ENCODE data around the gene SPG11.
A peak's percentile ranks its signal among the peaks of the same experiment; 100 is the strongest.
"Not testable (repeated sequence)": the region's sequence is repeated elsewhere in the genome, so short reads cannot be mapped to it uniquely, and the experiment has no call there.

Gene SPG11

GRCh38 chr15:44550256-44550655 is 113.2 kb downstream of the SPG11 start:
- DNase-seq = no peak

DNA sequence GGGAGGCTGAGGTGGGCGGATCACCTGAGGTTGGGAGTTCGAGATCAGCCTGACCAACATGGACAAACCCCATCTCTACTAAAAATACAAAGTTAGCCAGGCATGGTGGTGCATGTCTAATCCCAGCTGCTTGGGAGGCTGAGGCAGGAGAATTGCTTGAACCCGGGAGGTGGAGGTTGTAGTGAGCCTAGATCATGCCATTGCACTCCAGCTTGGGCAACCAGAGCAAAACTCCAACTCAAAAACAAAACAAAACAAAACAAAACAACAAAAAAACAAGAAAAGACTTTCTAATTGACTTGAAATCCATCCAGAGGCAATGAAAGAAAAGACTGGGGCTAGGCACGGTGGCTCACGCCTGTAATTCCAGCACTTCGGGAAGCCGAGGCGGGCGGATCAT is 114.3 kb downstream of the SPG11 start:
- not testable (repeated sequence) for DNase-seq

DNA sequence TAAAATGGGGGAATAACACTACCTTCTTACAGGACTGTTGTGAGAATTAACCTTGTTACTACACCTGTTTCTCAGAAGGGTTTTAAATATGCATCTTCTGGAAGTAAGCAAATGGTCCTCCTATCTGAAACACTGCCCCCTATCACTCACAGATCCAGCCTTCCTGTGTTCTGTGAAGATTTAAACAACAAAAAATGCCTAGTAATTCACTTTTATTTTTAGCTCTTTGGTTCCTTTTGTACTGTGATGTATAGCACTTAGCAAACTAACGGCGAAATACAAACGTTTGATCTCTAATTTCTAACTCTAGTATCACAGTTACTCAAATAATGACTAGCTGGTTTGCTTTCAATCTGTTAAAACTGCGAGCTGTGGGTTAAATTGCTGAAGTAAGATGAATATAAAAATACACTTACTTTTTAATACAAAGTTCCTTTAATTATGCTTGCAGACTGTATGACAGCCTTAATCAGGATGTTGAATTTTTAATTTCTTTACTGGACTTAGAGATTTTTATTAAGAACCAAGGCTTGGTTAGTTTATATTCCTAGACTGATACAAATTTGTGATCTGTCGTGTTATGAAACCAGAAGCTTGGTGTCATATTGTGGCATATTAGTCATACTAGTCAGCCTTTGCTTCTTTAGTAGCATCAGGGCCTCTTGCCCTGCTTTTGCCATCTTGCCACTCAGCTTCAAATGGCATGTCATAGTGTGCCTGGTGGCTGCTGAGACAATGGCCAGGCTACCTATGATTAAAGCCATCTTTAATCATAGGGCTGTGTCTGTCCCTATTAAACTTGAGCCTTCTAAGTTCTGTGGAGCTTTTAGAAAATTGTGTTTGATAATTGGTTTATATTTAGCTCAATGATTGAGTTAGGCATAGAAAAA is 117.3 kb downstream of the SPG11 start:
- DNase-seq = no peak

- DNase-seq = not testable (repeated sequence)
These were observed 118.7 kb downstream of the SPG11 start for GRCh38 chr15:44544745-44545144.

DNA sequence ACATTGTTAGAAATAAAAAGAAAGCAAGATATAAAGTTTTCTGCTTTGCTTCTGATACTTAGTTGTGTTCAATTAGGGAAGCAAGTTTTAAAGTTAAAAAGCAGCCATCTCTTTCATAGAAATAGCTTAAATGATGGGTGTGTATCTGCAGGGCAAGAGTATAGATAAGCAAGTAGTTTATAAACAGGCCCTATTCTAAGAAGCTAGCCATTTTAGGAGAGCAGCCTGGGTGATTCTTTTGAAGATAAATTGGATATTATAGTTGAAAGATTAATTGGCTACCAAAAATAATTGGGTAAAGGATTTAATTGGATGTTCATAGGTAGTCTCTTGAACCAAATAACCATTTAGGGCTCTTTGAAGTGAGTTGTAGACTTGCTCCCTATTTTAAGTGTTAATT is 120.9 kb downstream of the SPG11 start:
- DNase-seq = no peak

DNA sequence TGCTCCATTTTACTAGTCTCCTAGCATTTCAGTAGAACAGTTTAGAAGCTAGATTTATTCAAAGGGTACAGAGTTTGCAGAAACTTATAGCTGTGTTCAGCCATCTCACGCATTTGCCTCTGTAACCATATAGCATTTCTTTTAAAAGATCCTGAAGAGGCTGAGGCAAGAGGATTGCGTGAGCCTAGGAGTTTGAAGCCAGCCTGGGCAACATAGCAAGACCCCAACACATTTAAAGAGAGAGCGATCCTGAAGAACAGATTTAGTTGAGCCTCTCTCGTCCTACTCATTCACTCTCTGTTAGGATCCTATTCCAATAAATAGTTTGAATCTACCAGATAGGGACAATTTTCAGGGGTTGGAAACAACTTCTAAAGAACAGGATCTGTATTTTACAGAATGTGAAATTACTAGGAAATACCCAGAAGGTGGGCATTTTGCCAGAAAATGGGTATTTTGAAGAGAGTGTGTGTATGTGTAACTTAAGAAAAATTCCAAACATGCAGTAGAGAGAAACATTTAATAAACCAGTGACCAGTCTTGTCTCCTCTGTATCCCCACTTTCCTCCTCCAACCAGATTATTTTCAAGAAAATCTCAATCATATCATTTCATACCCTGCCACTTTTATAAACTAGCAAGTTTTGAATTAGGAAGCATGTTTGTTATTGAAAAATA is 122.0 kb downstream of the SPG11 start:
- no peak for DNase-seq

DNA sequence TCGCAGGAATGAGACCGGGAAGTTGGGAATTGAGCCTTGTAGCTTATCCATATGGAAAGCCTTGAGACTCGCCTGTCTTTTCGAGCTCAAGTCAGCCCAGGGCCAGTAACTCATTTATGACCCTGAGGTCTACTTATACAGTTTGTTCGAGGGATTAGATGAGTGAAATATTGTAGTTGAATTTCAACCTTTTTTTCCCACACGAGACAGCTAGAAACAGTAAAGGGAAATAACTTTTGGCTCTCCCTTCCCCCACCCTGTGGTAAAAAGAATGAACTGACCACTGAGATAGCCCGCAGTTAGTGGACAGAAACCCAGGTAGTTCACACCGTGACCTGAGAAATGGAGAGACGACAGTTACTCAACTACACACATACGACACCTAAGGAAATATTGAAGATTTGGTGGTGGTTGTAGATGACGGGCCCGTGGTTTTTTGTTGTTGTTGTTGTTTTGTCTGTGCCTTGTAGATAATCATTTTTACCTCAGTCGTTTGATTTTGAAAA is 125.7 kb downstream of the SPG11 start:
- DNase-seq = no peak

- peak; percentile 96 for DNase-seq
These were observed 126.3 kb downstream of the SPG11 start, which contains the start of gene EIF3J for GRCh38 chr15:44536962-44537734. Gene EIF3J, plus strand, starts transcription at chr15:44537147. Its CDS starts 48 bp downstream, at chr15:44537195.

- DNase-seq = no peak
These were observed 127.0 kb downstream of the SPG11 start for GRCh38 chr15:44536302-44536961.

GRCh38 chr15:44535523-44536301 is 127.8 kb downstream of the SPG11 start:
- DNase-seq = no peak

- DNase-seq = no peak
These were observed 128.4 kb downstream of the SPG11 start for GRCh38 chr15:44535092-44535491.

DNA sequence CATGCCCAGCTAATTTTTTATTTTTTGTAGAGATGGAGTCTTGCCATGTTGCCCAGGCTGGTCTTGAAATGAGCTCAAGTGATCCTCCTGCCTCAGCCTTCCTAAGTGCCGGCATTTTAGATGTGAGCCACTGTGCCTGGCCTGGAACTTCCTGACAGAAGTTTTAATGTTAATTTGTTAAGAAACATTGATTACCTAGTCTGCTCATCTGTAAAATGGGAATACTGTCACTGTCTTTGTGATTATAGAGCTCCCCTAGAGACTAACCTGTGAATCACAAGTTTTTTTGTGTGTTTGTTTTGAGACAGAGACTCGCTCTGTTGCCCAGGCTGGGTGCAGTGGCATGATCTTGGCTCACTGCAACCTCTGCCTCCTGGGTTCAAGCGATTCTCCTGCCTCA is 130.8 kb downstream of the SPG11 start:
- DNase-seq = no peak

DNA sequence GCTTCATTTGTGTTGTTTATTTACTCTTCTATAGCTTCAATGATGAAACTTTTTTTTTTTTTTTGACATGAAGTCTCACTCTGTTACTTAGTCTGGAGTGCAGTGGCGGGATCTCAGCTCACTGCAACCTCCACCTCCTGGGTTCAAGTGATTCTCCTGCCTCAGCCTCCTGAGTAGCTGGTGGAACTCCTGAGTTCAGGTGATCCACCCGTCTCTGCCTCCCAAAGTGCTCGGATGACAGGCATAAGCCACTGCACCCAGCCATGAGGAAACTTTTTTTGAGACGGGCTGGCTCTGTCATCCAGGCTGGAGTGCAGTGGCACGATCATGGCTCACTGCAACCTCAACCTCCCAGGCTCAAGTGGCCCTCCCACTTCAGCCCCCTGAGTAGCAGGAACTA is 131.2 kb downstream of the SPG11 start:
- not testable (repeated sequence) for DNase-seq

- no peak for DNase-seq
These were observed 132.8 kb downstream of the SPG11 start for GRCh38 chr15:44530653-44531052.

DNA sequence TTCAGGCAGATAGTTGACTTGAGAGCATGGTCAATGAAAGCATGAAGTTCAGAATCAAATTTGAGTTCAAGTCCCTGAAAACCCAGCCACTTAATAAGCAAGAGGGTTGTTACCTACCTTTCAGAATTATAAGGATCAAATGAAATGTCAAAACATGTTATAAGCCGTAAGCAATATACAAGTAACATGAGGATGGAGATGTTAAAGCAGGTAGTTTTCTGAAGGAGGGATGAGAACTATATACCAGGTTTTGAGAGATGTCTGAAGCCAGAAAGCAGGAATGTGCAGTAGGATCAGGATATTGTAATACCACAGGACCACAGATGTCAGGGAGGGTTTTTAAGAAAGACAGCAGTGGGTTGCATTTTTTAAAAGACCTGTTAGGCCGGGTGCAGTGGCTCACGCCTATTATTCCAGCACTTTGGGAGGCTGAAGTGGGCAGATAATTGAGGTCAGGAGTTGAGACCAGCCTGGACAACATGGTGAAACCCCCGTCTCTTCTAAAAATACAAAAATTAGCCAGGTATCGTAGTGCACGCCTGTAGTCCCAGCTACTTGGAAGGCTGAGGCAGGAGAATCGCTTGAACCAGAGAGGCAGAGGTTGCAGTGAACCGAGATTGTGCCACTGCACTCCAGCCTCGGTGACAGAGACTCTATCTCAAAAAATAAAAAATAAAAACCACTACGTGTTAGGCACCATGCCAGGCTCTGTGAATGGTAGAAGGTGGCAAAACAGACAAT is 133.4 kb downstream of the SPG11 start:
- no peak for DNase-seq

DNA sequence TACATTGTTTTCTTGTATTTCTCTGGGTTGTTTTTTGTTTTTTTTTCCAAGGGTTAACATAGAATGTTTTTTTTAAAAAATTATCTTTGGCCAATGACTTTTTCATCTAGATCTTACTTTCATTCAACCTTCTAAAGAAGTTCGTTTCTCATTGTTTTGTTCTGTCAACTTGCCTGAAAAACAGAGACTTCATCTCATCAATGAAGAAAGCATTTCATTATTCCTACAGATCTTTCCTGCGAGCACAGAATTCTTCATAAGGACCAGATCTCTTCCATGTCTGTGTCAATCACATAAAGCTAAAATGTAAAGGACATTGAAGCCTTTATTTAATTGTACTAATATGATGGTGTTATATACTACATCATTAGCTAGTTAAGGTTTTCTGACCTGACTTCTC is 136.2 kb downstream of the SPG11 start:
- no peak for DNase-seq

DNA sequence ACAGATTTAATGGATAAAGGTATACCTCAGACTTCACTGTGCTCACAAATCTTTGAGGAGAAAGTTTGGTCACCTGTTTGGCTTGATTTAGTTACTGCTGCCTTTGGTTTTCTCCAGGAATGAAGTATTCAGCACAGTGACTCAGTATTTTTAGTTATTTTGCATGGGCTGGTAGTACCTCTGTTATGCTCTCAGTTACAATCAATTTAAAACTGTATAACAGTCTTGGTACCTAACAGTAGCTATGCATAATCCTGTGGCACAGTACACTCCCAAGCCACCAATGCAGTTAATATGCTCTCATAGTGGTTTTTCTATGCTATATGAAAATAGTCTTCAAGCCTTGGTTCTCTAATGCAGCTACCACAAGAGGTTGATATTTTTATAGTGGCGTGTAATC is 138.4 kb downstream of the SPG11 start:
- no peak for DNase-seq

- no peak for DNase-seq
These were observed 143.9 kb downstream of the SPG11 start for GRCh38 chr15:44519537-44519936.

- no peak for DNase-seq
These were observed 147.0 kb downstream of the SPG11 start for GRCh38 chr15:44516436-44516835.
